Fibroblast of the aortic adventitia (primary cell): Measurements from ENCODE around the gene PLEKHA8. TPM values are rescaled to one million over a fixed set of nuclear protein-coding genes. Genes with fewer than 3 reads are reported as not detected.

Experiments
- DNase-seq: peaks from one replicate; pipeline ENCODE4 v3.0.0-alpha.2; 2010; ENCODE audit warnings: low read depth
- H3K4me3 ChIP-seq: 2 replicates; pipeline ENCODE4 v1.5.1; 2011; ENCODE audit warnings: low read depth, mild to moderate bottlenecking, control low read depth, low read length, moderate library complexity
- total RNA-seq: library from RNA; depleted of rRNA; stranded (reverse); fragments of >200 nt; gene quantifications from 2 replicates; pipeline ENCODE4 v1.2.3, GENCODE V29; 2012; ENCODE audit warnings: low replicate concordance
- TF ChIP-seq, protein P1 (sequence below): IDR thresholded peaks from 2 replicates; pipeline ENCODE4 v1.5.1; 2011; ENCODE audit warnings: mild to moderate bottlenecking, low read length, control low read depth, inconsistent platforms; ENCODE audit not compliant: insufficient read depth

PLEKHA8 gene
- total RNA-seq, 1 donor, result 10.6 TPM

DNA sequence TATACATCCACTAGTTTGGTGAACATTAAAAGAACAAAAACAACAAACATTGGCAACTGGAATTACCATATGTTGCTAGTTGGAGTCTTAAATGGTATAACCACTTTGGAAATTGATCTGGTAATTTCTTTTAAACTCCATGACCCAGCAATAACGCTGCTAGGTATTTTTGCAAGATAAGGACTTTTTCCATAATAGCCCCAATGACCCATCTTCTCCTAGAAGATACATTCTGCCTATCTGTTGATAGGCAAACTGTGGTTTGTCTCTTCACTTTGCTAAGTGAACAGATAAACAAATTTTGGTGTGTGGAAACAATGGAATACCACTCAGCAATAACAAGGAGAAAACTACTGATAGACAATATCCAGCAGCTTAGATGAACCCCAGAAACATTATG lies 75.9 kb downstream of the PLEKHA8 start:
- no peak for DNase-seq
- H3K4me3 ChIP-seq, result no peak overlapping the region
- TF ChIP-seq, protein P1, sequence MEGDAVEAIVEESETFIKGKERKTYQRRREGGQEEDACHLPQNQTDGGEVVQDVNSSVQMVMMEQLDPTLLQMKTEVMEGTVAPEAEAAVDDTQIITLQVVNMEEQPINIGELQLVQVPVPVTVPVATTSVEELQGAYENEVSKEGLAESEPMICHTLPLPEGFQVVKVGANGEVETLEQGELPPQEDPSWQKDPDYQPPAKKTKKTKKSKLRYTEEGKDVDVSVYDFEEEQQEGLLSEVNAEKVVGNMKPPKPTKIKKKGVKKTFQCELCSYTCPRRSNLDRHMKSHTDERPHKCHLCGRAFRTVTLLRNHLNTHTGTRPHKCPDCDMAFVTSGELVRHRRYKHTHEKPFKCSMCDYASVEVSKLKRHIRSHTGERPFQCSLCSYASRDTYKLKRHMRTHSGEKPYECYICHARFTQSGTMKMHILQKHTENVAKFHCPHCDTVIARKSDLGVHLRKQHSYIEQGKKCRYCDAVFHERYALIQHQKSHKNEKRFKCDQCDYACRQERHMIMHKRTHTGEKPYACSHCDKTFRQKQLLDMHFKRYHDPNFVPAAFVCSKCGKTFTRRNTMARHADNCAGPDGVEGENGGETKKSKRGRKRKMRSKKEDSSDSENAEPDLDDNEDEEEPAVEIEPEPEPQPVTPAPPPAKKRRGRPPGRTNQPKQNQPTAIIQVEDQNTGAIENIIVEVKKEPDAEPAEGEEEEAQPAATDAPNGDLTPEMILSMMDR, result no peak

DNA sequence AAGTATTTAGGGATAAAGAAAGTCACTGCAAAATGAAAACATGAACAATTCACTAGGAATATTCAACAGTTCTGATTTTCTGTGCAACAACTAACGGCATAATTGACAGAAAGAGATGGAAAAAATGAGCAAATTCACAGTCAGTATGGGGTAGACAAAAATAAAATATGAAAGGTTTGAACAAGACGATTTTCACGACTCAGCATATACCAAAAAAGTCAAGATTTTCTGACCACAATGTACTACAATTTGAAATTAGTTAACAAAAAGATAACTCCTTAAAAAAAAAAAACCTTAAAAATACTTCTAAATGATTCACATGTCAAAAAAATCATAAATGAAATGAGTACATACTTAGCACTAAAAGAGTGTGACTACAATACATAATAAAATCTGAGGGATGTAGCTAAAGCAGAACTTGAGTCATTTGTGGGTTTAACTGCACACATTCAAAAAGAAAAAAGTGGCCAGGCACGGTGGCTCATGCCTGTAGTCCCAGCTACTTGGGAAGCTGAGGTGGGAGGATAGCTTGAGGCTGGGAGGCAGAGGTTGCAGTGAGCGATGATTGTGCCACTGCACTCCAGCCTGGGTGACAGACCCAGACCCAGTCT lies 84.0 kb downstream of the PLEKHA8 start:
- TF ChIP-seq, protein P1, result no peak
- DNase-seq, result no peak
- no peak overlapping the region for H3K4me3 ChIP-seq

DNA sequence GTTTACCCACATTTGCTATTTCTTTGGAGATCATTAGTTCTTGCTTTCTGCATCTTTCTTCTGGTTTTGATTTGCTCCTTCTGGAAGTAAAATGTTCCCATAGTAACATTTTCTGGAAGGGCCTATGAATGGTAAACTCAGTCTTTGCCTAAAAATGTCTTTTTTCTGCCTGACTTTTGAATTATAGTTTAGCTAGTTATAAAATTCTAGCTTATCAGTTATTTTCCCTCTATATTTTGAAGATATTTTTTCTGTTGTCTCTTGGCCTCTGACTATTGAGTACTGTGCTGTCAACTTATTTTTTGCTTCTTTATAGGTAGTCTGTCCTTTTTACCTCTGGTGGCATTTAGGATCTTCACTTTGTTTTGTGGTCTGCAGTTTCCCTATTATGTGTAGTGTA lies 84.9 kb downstream of the PLEKHA8 start:
- TF ChIP-seq, protein P1, result no peak
- no peak overlapping the region for H3K4me3 ChIP-seq
- DNase-seq, result no peak

DNA sequence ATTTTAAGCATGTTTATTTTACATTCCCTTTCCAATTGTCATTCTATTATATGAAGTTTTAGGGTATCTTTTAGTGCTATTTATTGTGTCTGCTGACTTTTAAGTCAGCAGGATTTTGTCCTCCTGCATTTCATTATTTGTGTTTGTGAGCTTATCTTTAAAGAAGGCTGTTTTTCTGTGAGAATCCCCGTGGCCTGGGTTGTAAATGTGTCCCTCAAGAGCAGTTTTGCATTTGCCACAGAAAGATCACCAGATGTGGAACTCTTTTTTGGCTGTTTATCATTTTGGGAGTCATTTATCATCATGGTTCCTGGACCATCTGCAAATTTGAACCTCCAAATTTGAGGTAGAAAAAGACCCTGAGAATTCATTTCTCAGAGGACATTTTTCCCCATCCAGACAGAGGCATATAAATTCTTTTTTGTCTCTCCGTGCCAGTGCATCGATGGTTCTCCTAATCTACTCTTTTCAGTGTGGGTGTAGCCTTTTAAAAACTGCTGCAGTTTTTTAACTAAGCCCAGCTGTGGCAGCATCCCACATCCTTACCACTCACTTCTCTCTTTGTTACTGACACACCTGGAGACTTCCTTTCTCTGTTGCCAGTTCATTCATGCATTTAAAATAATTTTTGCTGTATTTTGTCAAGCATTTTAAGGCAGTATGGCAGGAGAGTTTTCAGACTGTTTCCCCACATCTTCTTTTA lies 86.5 kb downstream of the PLEKHA8 start:
- H3K4me3 ChIP-seq, result no peak overlapping the region
- DNase-seq, result no peak
- TF ChIP-seq, protein P1, result no peak

DNA sequence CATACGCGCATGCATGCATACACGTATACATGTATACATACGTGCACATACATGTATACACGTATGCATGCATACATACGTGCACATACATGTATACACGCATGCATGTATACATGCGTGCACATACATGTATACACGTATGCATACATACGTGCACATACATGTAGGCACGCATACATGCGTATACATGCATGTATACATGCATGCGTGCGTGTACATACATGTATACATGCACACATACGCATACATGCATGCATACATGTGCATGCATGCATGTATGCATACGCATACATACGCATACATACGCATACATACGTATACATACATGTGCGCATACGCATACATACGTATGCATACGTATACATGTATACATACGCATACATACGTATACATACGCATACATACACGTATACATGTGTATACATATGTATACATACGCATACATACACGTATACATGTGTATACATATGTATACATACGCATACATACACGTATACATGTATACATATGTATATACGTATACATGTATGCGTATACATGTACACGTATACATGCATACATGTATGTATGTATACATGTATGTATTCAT lies 87.6 kb downstream of the PLEKHA8 start:
- no peak overlapping the region for H3K4me3 ChIP-seq
- TF ChIP-seq, protein P1, result no peak
- no peak for DNase-seq

DNA sequence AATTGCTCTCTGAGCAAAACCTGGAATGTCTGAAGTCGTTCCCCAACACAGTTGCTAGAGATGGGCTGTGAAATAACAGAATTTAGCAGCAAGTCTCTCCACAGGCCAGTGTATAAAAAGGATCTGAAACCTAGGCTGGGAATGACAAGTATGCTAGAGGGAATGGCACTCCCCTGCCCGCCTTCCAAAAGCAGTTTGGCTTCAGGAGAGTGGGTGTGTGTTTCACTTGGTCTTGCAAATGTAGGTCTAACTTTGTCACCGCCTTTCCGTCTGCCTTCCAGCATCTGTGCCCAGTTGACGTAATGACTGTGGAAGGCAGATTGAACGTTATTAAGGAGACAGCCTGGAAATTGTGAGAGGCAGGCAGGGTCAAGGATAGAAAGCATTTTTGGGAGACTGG lies 88.6 kb downstream of the PLEKHA8 start:
- H3K4me3 ChIP-seq, result no peak overlapping the region
- TF ChIP-seq, protein P1, result no peak
- peak; percentile 72 for DNase-seq
